ENCODE data around the gene SEC16A.

Gene SEC16A

GRCh38 chr9:136405481-136405880 is 77.4 kb downstream of the SEC16A start:
- H3K27ac ChIP-seq (ENCODE audit: low read depth, low read length) = no peak overlapping the region
- H3K9me3 ChIP-seq (ENCODE audit: control insufficient read depth in 5 of 5, low read length in 5 of 5) = no peaks in the 10 kb centered on the region
- no peak overlapping the region for H3K4me3 ChIP-seq (ENCODE audit: low read depth in 1 of 5, low read length in 5 of 5)
- no peaks in the 10 kb centered on the region for H3K27me3 ChIP-seq (ENCODE audit: control insufficient read depth in 5 of 5, insufficient read depth in 4 of 5, low read length in 5 of 5)
- no peak overlapping the region for H3K9ac ChIP-seq (ENCODE audit: low read length in 5 of 5)
- H3K36me3 ChIP-seq (ENCODE audit: control insufficient read depth in 5 of 5, insufficient read depth in 5 of 5, low read length in 5 of 5) = peaks cover 0 to 52% (median 43%) of the 10 kb centered on the region in 5 donors
- peaks cover 0 to 19% (median 12%) of the 10 kb centered on the region in 5 donors for H3K4me1 ChIP-seq (ENCODE audit: control insufficient read depth in 5 of 5, insufficient read depth in 5 of 5, low read length in 5 of 5)

- H3K36me3 ChIP-seq (ENCODE audit: control insufficient read depth in 5 of 5, insufficient read depth in 5 of 5, low read length in 5 of 5) = peaks cover 0 to 52% (median 43%) of the 10 kb centered on the region in 5 donors
These were observed 78.1 kb downstream of the SEC16A start for GRCh38 chr9:136404801-136405136.

GRCh38 chr9:136403915-136404800 is 78.7 kb downstream of the SEC16A start:
- peaks cover 0 to 52% (median 43%) of the 10 kb centered on the region in 5 donors for H3K36me3 ChIP-seq (ENCODE audit: control insufficient read depth in 5 of 5, insufficient read depth in 5 of 5, low read length in 5 of 5)
- H3K4me3 ChIP-seq (ENCODE audit: low read depth in 1 of 5, low read length in 5 of 5) = no peak overlapping the region
- no peak overlapping the region for H3K27ac ChIP-seq (ENCODE audit: low read depth, low read length)
- no peaks in the 10 kb centered on the region for H3K27me3 ChIP-seq (ENCODE audit: control insufficient read depth in 5 of 5, insufficient read depth in 4 of 5, low read length in 5 of 5)
- no peaks in the 10 kb centered on the region for H3K9me3 ChIP-seq (ENCODE audit: control insufficient read depth in 5 of 5, low read length in 5 of 5)
- no peak overlapping the region for H3K9ac ChIP-seq (ENCODE audit: low read length in 5 of 5)
- H3K4me1 ChIP-seq (ENCODE audit: control insufficient read depth in 5 of 5, insufficient read depth in 5 of 5, low read length in 5 of 5) = peaks cover 2 to 21% (median 12%) of the 10 kb centered on the region in 5 donors

More at GRCh38 chr9:136404801-136405136, 78.1 kb downstream of the SEC16A start:
- Histone ChIP-seq H3K9ac (ENCODE audit: low read length in 5 of 5) (no peak overlapping the region), H3K4me3 (ENCODE audit: low read depth in 1 of 5, low read length in 5 of 5) (no peak overlapping the region), H3K4me1 (ENCODE audit: control insufficient read depth in 5 of 5, insufficient read depth in 5 of 5, low read length in 5 of 5) (peaks cover 0 to 21% (median 12%) of the 10 kb centered on the region in 5 donors), H3K9me3 (ENCODE audit: control insufficient read depth in 5 of 5, low read length in 5 of 5) (no peaks in the 10 kb centered on the region), H3K27me3 (ENCODE audit: control insufficient read depth in 5 of 5, insufficient read depth in 4 of 5, low read length in 5 of 5) (no peaks in the 10 kb centered on the region), H3K27ac (ENCODE audit: low read depth, low read length) (no peak overlapping the region)

GRCh38 chr9:136403538-136403914 is 79.3 kb downstream of the SEC16A start:
- Histone ChIP-seq H3K9ac (ENCODE audit: low read length in 5 of 5) (no peak overlapping the region), H3K4me3 (ENCODE audit: low read depth in 1 of 5, low read length in 5 of 5) (no peak overlapping the region), H3K4me1 (ENCODE audit: control insufficient read depth in 5 of 5, insufficient read depth in 5 of 5, low read length in 5 of 5) (peaks cover 5 to 22% (median 18%) of the 10 kb centered on the region in 5 donors), H3K27ac (ENCODE audit: low read depth, low read length) (no peak overlapping the region), H3K27me3 (ENCODE audit: control insufficient read depth in 5 of 5, insufficient read depth in 4 of 5, low read length in 5 of 5) (no peaks in the 10 kb centered on the region), H3K9me3 (ENCODE audit: control insufficient read depth in 5 of 5, low read length in 5 of 5) (no peaks in the 10 kb centered on the region), H3K36me3 (ENCODE audit: control insufficient read depth in 5 of 5, insufficient read depth in 5 of 5, low read length in 5 of 5) (peaks cover 0 to 52% (median 43%) of the 10 kb centered on the region in 5 donors)

GRCh38 chr9:136402067-136402466 is 80.8 kb downstream of the SEC16A start:
- H3K4me3 ChIP-seq (ENCODE audit: low read depth in 1 of 5, low read length in 5 of 5) = no peak overlapping the region
- H3K36me3 ChIP-seq (ENCODE audit: control insufficient read depth in 5 of 5, insufficient read depth in 5 of 5, low read length in 5 of 5) = peaks cover 0 to 51% (median 39%) of the 10 kb centered on the region in 5 donors
- no peaks in the 10 kb centered on the region for H3K9me3 ChIP-seq (ENCODE audit: control insufficient read depth in 5 of 5, low read length in 5 of 5)
- H3K27me3 ChIP-seq (ENCODE audit: control insufficient read depth in 5 of 5, insufficient read depth in 4 of 5, low read length in 5 of 5) = no peaks in the 10 kb centered on the region
- no peak overlapping the region for H3K27ac ChIP-seq (ENCODE audit: low read depth, low read length)
- no peak overlapping the region for H3K9ac ChIP-seq (ENCODE audit: low read length in 5 of 5)
- H3K4me1 ChIP-seq (ENCODE audit: control insufficient read depth in 5 of 5, insufficient read depth in 5 of 5, low read length in 5 of 5) = peaks cover 5 to 24% (median 21%) of the 10 kb centered on the region in 5 donors

GRCh38 chr9:136401173-136401922 is 81.5 kb downstream of the SEC16A start:
- H3K4me3 ChIP-seq (ENCODE audit: low read depth in 1 of 5, low read length in 5 of 5) = no peak overlapping the region
- peaks cover 0 to 54% (median 41%) of the 10 kb centered on the region in 5 donors for H3K36me3 ChIP-seq (ENCODE audit: control insufficient read depth in 5 of 5, insufficient read depth in 5 of 5, low read length in 5 of 5)
- H3K27me3 ChIP-seq (ENCODE audit: control insufficient read depth in 5 of 5, insufficient read depth in 4 of 5, low read length in 5 of 5) = no peaks in the 10 kb centered on the region
- no peak overlapping the region for H3K27ac ChIP-seq (ENCODE audit: low read depth, low read length)
- H3K9ac ChIP-seq (ENCODE audit: low read length in 5 of 5) = peak overlapping the region in 1 of 5 donors; percentile 71
- H3K9me3 ChIP-seq (ENCODE audit: control insufficient read depth in 5 of 5, low read length in 5 of 5) = no peaks in the 10 kb centered on the region
- H3K4me1 ChIP-seq (ENCODE audit: control insufficient read depth in 5 of 5, insufficient read depth in 5 of 5, low read length in 5 of 5) = peaks cover 5 to 24% (median 21%) of the 10 kb centered on the region in 5 donors

GRCh38 chr9:136400038-136400834 is 82.6 kb downstream of the SEC16A start, which contains the start of gene SNAPC4:
Gene SNAPC4 (minus strand): TSS chr9:136400170. CDS start chr9:136398428, 1,742 bp downstream.
- H3K9ac ChIP-seq (ENCODE audit: low read length in 5 of 5) = peak within 1 kb of the TSS; percentile 68 to 96 (median 83)
- peaks cover 5 to 24% (median 21%) of the 10 kb centered on the region in 5 donors for H3K4me1 ChIP-seq (ENCODE audit: control insufficient read depth in 5 of 5, insufficient read depth in 5 of 5, low read length in 5 of 5)
- no peaks in the 10 kb centered on the region for H3K27me3 ChIP-seq (ENCODE audit: control insufficient read depth in 5 of 5, insufficient read depth in 4 of 5, low read length in 5 of 5)
- peaks cover 0 to 57% (median 44%) of the 10 kb centered on the region in 5 donors for H3K36me3 ChIP-seq (ENCODE audit: control insufficient read depth in 5 of 5, insufficient read depth in 5 of 5, low read length in 5 of 5)
- H3K27ac ChIP-seq (ENCODE audit: low read depth, low read length) = no peak within 1 kb of the TSS
- H3K9me3 ChIP-seq (ENCODE audit: control insufficient read depth in 5 of 5, low read length in 5 of 5) = no peaks in the 10 kb centered on the region
- peak within 1 kb of the TSS; percentile 54 to 91 (median 75) for H3K4me3 ChIP-seq (ENCODE audit: low read depth in 1 of 5, low read length in 5 of 5)

GRCh38 chr9:136399176-136400037 is 83.4 kb downstream of the SEC16A start:
- Histone ChIP-seq H3K27me3 (ENCODE audit: control insufficient read depth in 5 of 5, insufficient read depth in 4 of 5, low read length in 5 of 5) (no peaks in the 10 kb centered on the region), H3K27ac (ENCODE audit: low read depth, low read length) (no peak overlapping the region), H3K4me1 (ENCODE audit: control insufficient read depth in 5 of 5, insufficient read depth in 5 of 5, low read length in 5 of 5) (peaks cover 5 to 24% (median 21%) of the 10 kb centered on the region in 5 donors), H3K9me3 (ENCODE audit: control insufficient read depth in 5 of 5, low read length in 5 of 5) (no peaks in the 10 kb centered on the region), H3K36me3 (ENCODE audit: control insufficient read depth in 5 of 5, insufficient read depth in 5 of 5, low read length in 5 of 5) (peaks cover 0 to 57% (median 44%) of the 10 kb centered on the region in 5 donors), H3K9ac (ENCODE audit: low read length in 5 of 5) (peak overlapping the region; percentile 68 to 96 (median 83)), H3K4me3 (ENCODE audit: low read depth in 1 of 5, low read length in 5 of 5) (peak overlapping the region; percentile 54 to 91 (median 75))

GRCh38 chr9:136398286-136398685 is 84.6 kb downstream of the SEC16A start:
- H3K36me3 ChIP-seq (ENCODE audit: control insufficient read depth in 5 of 5, insufficient read depth in 5 of 5, low read length in 5 of 5) = peaks cover 0 to 57% (median 44%) of the 10 kb centered on the region in 5 donors
- H3K9ac ChIP-seq (ENCODE audit: low read length in 5 of 5) = peak overlapping the region in 4 of 5 donors; percentile 31 to 96 (median 62)
- peaks cover 5 to 31% (median 26%) of the 10 kb centered on the region in 5 donors for H3K4me1 ChIP-seq (ENCODE audit: control insufficient read depth in 5 of 5, insufficient read depth in 5 of 5, low read length in 5 of 5)
- no peaks in the 10 kb centered on the region for H3K9me3 ChIP-seq (ENCODE audit: control insufficient read depth in 5 of 5, low read length in 5 of 5)
- H3K27me3 ChIP-seq (ENCODE audit: control insufficient read depth in 5 of 5, insufficient read depth in 4 of 5, low read length in 5 of 5) = no peaks in the 10 kb centered on the region
- H3K27ac ChIP-seq (ENCODE audit: low read depth, low read length) = no peak overlapping the region
- H3K4me3 ChIP-seq (ENCODE audit: low read depth in 1 of 5, low read length in 5 of 5) = peak overlapping the region in 1 of 5 donors; percentile 37

Data from subcutaneous abdominal adipose tissue (tissue), 5 donors.